GM18907 (cell line): ENCODE data around the gene TGM4.

ENCODE experiments used
- ATAC-seq: cut with Tn5 transposase; IDR thresholded peaks from one replicate; pipeline ENCODE4 v1.9.1; 2021; ENCODE audit warnings: mild to moderate bottlenecking, moderate library complexity; ENCODE audit not compliant: unreplicated experiment

TGM4 gene

GRCh38 chr3:44877333-44877732 lies 2.9 kb downstream of the TGM4 start:
- no peak for ATAC-seq

- ATAC-seq = no peak
Observed at GRCh38 chr3:44880284-44880683, 5.9 kb downstream of the TGM4 start.

GRCh38 chr3:44883213-44883955 lies 9.0 kb downstream of the TGM4 start:
- no peak for ATAC-seq

GRCh38 chr3:44883999-44884431 lies 9.6 kb downstream of the TGM4 start:
- no peak for ATAC-seq

GRCh38 chr3:44885618-44886017 lies 11.2 kb downstream of the TGM4 start:
- ATAC-seq = no peak

GRCh38 chr3:44886561-44886960 lies 12.2 kb downstream of the TGM4 start:
- ATAC-seq = no peak

- ATAC-seq = no peak
Observed at GRCh38 chr3:44887101-44887500, 12.7 kb downstream of the TGM4 start.

GRCh38 chr3:44890258-44890657 lies 15.8 kb downstream of the TGM4 start:
- no peak for ATAC-seq

- ATAC-seq = no peak
Observed at GRCh38 chr3:44890852-44891251, 16.4 kb downstream of the TGM4 start.

GRCh38 chr3:44892689-44893088 lies 18.3 kb downstream of the TGM4 start:
- no peak for ATAC-seq

- no peak for ATAC-seq
Observed at GRCh38 chr3:44893097-44893496, 18.7 kb downstream of the TGM4 start.

- ATAC-seq = no peak
Observed at GRCh38 chr3:44894485-44894884, 20.1 kb downstream of the TGM4 start.

- ATAC-seq = no peak
Observed at GRCh38 chr3:44896440-44896839, 22.0 kb downstream of the TGM4 start.

GRCh38 chr3:44899683-44900367 lies 25.4 kb downstream of the TGM4 start:
- ATAC-seq = no peak

- no peak for ATAC-seq
Observed at GRCh38 chr3:44902628-44903027, 28.2 kb downstream of the TGM4 start.

- ATAC-seq = no peak
Observed at GRCh38 chr3:44903314-44903713, 28.9 kb downstream of the TGM4 start.

- ATAC-seq = no peak
Observed at GRCh38 chr3:44903751-44904150, 29.3 kb downstream of the TGM4 start.

GRCh38 chr3:44905446-44906157 lies 31.2 kb downstream of the TGM4 start:
- ATAC-seq = no peak

GRCh38 chr3:44906997-44907396 lies 32.6 kb downstream of the TGM4 start:
- no peak for ATAC-seq

GRCh38 chr3:44907612-44908011 lies 33.2 kb downstream of the TGM4 start:
- no peak for ATAC-seq

GRCh38 chr3:44909063-44909462 lies 34.7 kb downstream of the TGM4 start:
- ATAC-seq = no peak

GRCh38 chr3:44910693-44911092 lies 36.3 kb downstream of the TGM4 start:
- no peak for ATAC-seq
